Panc1 (cell line): ENCODE results near the gene PALD1. TPM values are rescaled to one million over a fixed set of nuclear protein-coding genes. Genes with fewer than 3 reads are reported as not detected.

Experiments used
- ATAC-seq: fragments of 200-7000 bp; cut with Tn5 transposase; 2 replicates; pipeline ENCODE4 v1.9.1; 2020; ENCODE audit warnings: mild to moderate bottlenecking, moderate library complexity
- BruUV-seq: library from RNA; stranded (reverse); fragments of 400-500 nt; replicated peaks from 2 replicates; lab custom pipeline; 2021; lab: Mats Ljungman, UMichigan
- CTCF ChIA-PET: fragments of 300-600 bp; sonication (Branson Sonifier 250); formaldehyde crosslinking; loops from one replicate; lab custom pipeline; 2022; ENCODE audit warnings: antibody characterized with exemption; lab: Charles Lee
- POLR2A ChIA-PET: fragments of 300-600 bp; sonication (Branson Sonifier 250); formaldehyde crosslinking; loops from one replicate; lab custom pipeline; 2022; ENCODE audit warnings: antibody characterized with exemption; lab: Charles Lee
- DNase-seq: peaks from one replicate; pipeline ENCODE4 v3.0.0-alpha.2; 2010; ENCODE audit warnings: low read depth, low spot score
- H3K27ac ChIP-seq: 2 replicates; pipeline ENCODE4 v1.5.1; 2011; ENCODE audit warnings: mild to moderate bottlenecking, low read length, inconsistent platforms
- H3K27me3 ChIP-seq: fragments of 200-500 bp; sonication (Bioruptor generic); 2 replicates; pipeline ENCODE4 v1.6.0; 2014; ENCODE audit warnings: low read length, inconsistent platforms; ENCODE audit not compliant: control insufficient read depth, insufficient read depth
- H3K36me3 ChIP-seq: fragments of 200-500 bp; sonication (Bioruptor generic); 2 replicates; pipeline ENCODE4 v1.5.1; 2014; ENCODE audit warnings: inconsistent platforms, mild to moderate bottlenecking, low read length, moderate library complexity; ENCODE audit not compliant: control insufficient read depth, insufficient read depth
- H3K4me1 ChIP-seq: 2 replicates; pipeline ENCODE4 v1.5.1; 2011; ENCODE audit warnings: inconsistent platforms, mild to moderate bottlenecking, low read length, moderate library complexity; ENCODE audit not compliant: control insufficient read depth, insufficient read depth
- H3K4me3 ChIP-seq, 2 experiments: 2 replicates each; pipeline ENCODE4 v1.5.1; 2011 to 2012; ENCODE audit warnings: low read depth in 2 of 2, low read length in 2 of 2, mild to moderate bottlenecking in 2 of 2, inconsistent platforms in 1 of 2, moderate library complexity in 1 of 2
- H3K9me3 ChIP-seq: fragments of 200-500 bp; sonication (Bioruptor generic); 2 replicates; pipeline ENCODE4 v1.5.1; 2014; ENCODE audit warnings: low read depth, mild to moderate bottlenecking, inconsistent platforms, low read length, moderate library complexity; ENCODE audit not compliant: control insufficient read depth, insufficient read depth
- CTCF ChIP-seq: fragments of 450-650 bp; IDR thresholded peaks from 2 replicates; pipeline ENCODE4 v1.5.1; 2017; ENCODE audit warnings: mild to moderate bottlenecking
- POLR2AphosphoS5 ChIP-seq: IDR thresholded peaks from 2 replicates; pipeline ENCODE4 v1.6.1; 2012; ENCODE audit warnings: mild to moderate bottlenecking, low read depth, low read length, moderate library complexity
- REST ChIP-seq, 2 experiments: IDR thresholded peaks; 2 replicates each; pipeline ENCODE4 v1.6.1; 2011 to 2012; ENCODE audit warnings: low read depth in 2 of 2, control low read depth in 1 of 2, low read length in 1 of 2, mild to moderate bottlenecking in 1 of 2, moderate library complexity in 1 of 2; ENCODE audit not compliant: insufficient read depth in 1 of 2
- SIN3A ChIP-seq: IDR thresholded peaks from 2 replicates; pipeline ENCODE4 v1.6.1; 2012; ENCODE audit warnings: low read depth, mild to moderate bottlenecking, low read length, moderate library complexity, borderline replicate concordance; ENCODE audit not compliant: insufficient read depth
- TCF7L2 ChIP-seq: IDR thresholded peaks from 2 replicates; pipeline ENCODE4 v1.6.1; 2011; ENCODE audit warnings: mild to moderate bottlenecking, low read depth, low read length, inconsistent platforms
- in situ Hi-C: cut with HindIII; loops from 2 replicates; pipeline ENCODE4 v1.10.0; 2016; ENCODE audit warnings: low sequenced_read_pairs, low pct_unique_long_range_greater_than_20kb
- intact Hi-C: fragments of 100-400 bp; cut with micrococcal nuclease; formaldehyde crosslinking; loops from one replicate; pipeline ENCODE4 v1.10.0; 2022; ENCODE audit not compliant: unreplicated experiment
- total RNA-seq: library from RNA; stranded (reverse); gene quantifications from one replicate; pipeline ENCODE4 v1.2.1, GENCODE V29; 2021; ENCODE audit not compliant: unreplicated experiment

The PALD1 gene
- total RNA-seq, 1 experiment from 2014 or later, result 3.0 TPM

GRCh38 chr10:70480239-70480861 is 1.8 kb downstream of the PALD1 start:
- no TSS peak for BruUV-seq
- ChIA-PET CTCF (no interaction called here), POLR2A (no interaction called here)
- H3K4me3 ChIP-seq, result no peak overlapping the region
- peaks cover 3% of the 10 kb centered on the region; the same call in 1 of the 2 replicates for H3K36me3 ChIP-seq
- intact Hi-C loops, result no loop called here
- H3K9me3 ChIP-seq, result no peaks in the 10 kb centered on the region
- TF ChIP-seq POLR2AphosphoS5 (no peak), REST (IDR thresholded peaks at IDR 0.05; ENCODE audit: insufficient read depth in 1 of 2, low read depth in 2 of 2, low read length in 1 of 2) (no peak), SIN3A (no peak), TCF7L2 (no peak), CTCF (no peak)
- H3K27me3 ChIP-seq, result no peaks in the 10 kb centered on the region
- in situ Hi-C loops, result no loop called here
- peaks cover 12% of the 10 kb centered on the region for H3K4me1 ChIP-seq
- H3K27ac ChIP-seq, result no peak overlapping the region
- DNase-seq (no peak), ATAC-seq (no peak)

- no TSS peak for BruUV-seq
- Histone ChIP-seq H3K36me3 (peaks cover 3% of the 10 kb centered on the region; the same call in 1 of the 2 replicates), H3K4me3 (no peak overlapping the region), H3K9me3 (no peaks in the 10 kb centered on the region), H3K4me1 (peaks cover 12% of the 10 kb centered on the region), H3K27me3 (no peaks in the 10 kb centered on the region), H3K27ac (no peak overlapping the region)
- in situ Hi-C loops (no loop called here), intact Hi-C loops (no loop called here)
- ChIA-PET CTCF (no interaction called here), POLR2A (no interaction called here)
- TF ChIP-seq CTCF, result no peak
- TF ChIP-seq SIN3A, result no peak
- TF ChIP-seq TCF7L2, result no peak
- ATAC-seq (no peak), DNase-seq (no peak)
Observed at GRCh38 chr10:70481105-70481504, 2.5 kb downstream of the PALD1 start.
